OCI-LY7 (cell line): Measurements from ENCODE around the gene TMEM8B. TPM values are rescaled to one million over a fixed set of nuclear protein-coding genes. Genes with fewer than 3 reads are reported as not detected.
A peak's percentile ranks its signal among the peaks of the same experiment; 100 is the strongest.

ENCODE experiments used
- BruUV-seq: library from RNA; stranded (reverse); fragments of 400-500 nt; replicated peaks from 2 replicates; lab custom pipeline; 2021; lab: Mats Ljungman, UMichigan
- CTCF ChIA-PET: fragments of 300-600 bp; sonication (Branson Sonifier 250); formaldehyde crosslinking; loops from one replicate; lab custom pipeline; 2022; ENCODE audit warnings: antibody characterized with exemption; ENCODE audit not compliant: unreplicated experiment; lab: Charles Lee
- POLR2A ChIA-PET: fragments of 300-600 bp; sonication (Branson Sonifier 250); formaldehyde crosslinking; loops from one replicate; lab custom pipeline; 2022; ENCODE audit warnings: antibody characterized with exemption; lab: Charles Lee
- DNase-seq: peaks from one replicate; pipeline ENCODE4 v3.0.0-alpha.2; 2015; ENCODE audit warnings: low spot score
- H2AFZ ChIP-seq: fragments of 200-600 bp; sonication (generic), shearing (Covaris generic); 2 replicates; pipeline ENCODE4 v1.6.1; 2014; ENCODE audit warnings: mild to moderate bottlenecking, antibody characterized with exemption, low read length, moderate library complexity
- H3K27ac ChIP-seq: fragments of 200-600 bp; sonication (generic); 2 replicates; pipeline ENCODE4 v1.5.1; 2014; ENCODE audit warnings: mixed run types, low read depth, mild to moderate bottlenecking, moderate library complexity, low read length, inconsistent platforms; ENCODE audit not compliant: poor library complexity, severe bottlenecking
- H3K36me3 ChIP-seq: fragments of 200-600 bp; sonication (generic); 2 replicates; pipeline ENCODE4 v1.6.1; 2014; ENCODE audit warnings: mild to moderate bottlenecking, antibody characterized with exemption, low read length, moderate library complexity, mixed read lengths; ENCODE audit not compliant: insufficient read depth
- H3K4me1 ChIP-seq: fragments of 200-600 bp; sonication (generic); 2 replicates; pipeline ENCODE4 v1.5.1; 2014; ENCODE audit warnings: mild to moderate bottlenecking, low read length; ENCODE audit not compliant: insufficient read depth, poor library complexity, severe bottlenecking
- H3K4me2 ChIP-seq: fragments of 200-600 bp; sonication (generic); 2 replicates; pipeline ENCODE4 v1.6.1; 2014; ENCODE audit warnings: mild to moderate bottlenecking, low read length
- H3K4me3 ChIP-seq: fragments of 200-600 bp; sonication (generic); 2 replicates; pipeline ENCODE4 v1.5.1; 2014; ENCODE audit warnings: mild to moderate bottlenecking, low read depth, low read length; ENCODE audit not compliant: poor library complexity, severe bottlenecking
- H3K79me2 ChIP-seq: fragments of 200-600 bp; sonication (generic); 2 replicates; pipeline ENCODE4 v1.6.1; 2016; ENCODE audit warnings: low read depth, mild to moderate bottlenecking, low read length, moderate library complexity, mixed read lengths; ENCODE audit not compliant: insufficient read depth
- H3K9me2 ChIP-seq: fragments of 200-600 bp; sonication (generic); 2 replicates; pipeline ENCODE4 v1.6.1; 2016; ENCODE audit warnings: mild to moderate bottlenecking, low read length, mixed read lengths; ENCODE audit not compliant: insufficient read depth
- H3K9me3 ChIP-seq: fragments of 200-600 bp; sonication (generic); 2 replicates; pipeline ENCODE4 v1.6.1; 2014; ENCODE audit warnings: mild to moderate bottlenecking, mixed run types, low read length, mixed read lengths
- H4K20me1 ChIP-seq: fragments of 200-600 bp; sonication (generic); 2 replicates; pipeline ENCODE4 v1.6.1; 2014; ENCODE audit warnings: mild to moderate bottlenecking, antibody characterized with exemption, low read length, moderate library complexity, mixed read lengths; ENCODE audit not compliant: insufficient read depth
- EZH2phosphoT487 ChIP-seq: fragments of 200-600 bp; sonication (generic); IDR thresholded peaks from 2 replicates; pipeline ENCODE4 v1.6.1; 2018; ENCODE audit warnings: low read depth, borderline replicate concordance, mild to moderate bottlenecking, mixed run types, antibody characterized with exemption, low read length, moderate library complexity, mixed read lengths
- intact Hi-C: fragments of 100-400 bp; cut with micrococcal nuclease; formaldehyde crosslinking; loops from one replicate; pipeline ENCODE4 v1.10.0; 2022; ENCODE audit not compliant: unreplicated experiment
- total RNA-seq, 2 experiments: library from RNA; depleted of rRNA in 1 of 2; stranded (reverse); fragments of >200 nt in 1 of 2; shearing (Covaris generic) in 1 of 2; gene quantifications; 2 replicates each; pipeline ENCODE4 v1.2.3, GENCODE V29; 2014 to 2022
- TF ChIP-seq, protein P1 (sequence below): fragments of 200-600 bp; sonication (generic); conservative IDR thresholded peaks from 2 replicates; pipeline ENCODE4 v1.5.1; 2014; ENCODE audit warnings: mild to moderate bottlenecking, antibody characterized with exemption, low read length, moderate library complexity, mixed read lengths

TMEM8B gene
- total RNA-seq, 2 experiments from 2014 or later, result 3.1 to 15.7 TPM

DNA sequence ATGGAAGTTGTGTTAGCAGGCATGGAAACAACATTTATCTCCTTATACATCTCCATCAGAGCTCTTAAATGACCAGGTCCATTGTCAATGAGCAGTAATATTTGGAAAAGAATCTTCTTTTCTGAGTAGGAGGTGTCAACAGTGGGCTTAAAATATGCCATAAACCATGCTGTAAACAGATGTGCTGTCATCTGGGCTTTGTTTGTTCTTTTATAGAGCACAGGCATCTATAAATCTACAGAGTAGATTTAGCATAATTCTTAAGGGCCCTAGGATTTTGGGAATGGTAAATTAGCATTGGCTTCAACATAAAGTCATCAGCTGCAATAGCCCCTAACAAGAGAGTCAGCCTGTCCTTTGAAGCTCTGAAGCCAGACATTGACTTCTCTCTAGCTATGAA lies 69.3 kb downstream of the TMEM8B start:
- BruUV-seq, result no TSS peak
- Histone ChIP-seq H3K4me1 (peaks cover 38% of the 10 kb centered on the region), H3K36me3 (no peaks in the 10 kb centered on the region), H3K4me3 (no peak overlapping the region), H3K9me3 (no peaks in the 10 kb centered on the region), H4K20me1 (no peaks in the 10 kb centered on the region), H2AFZ (peak overlapping the region; percentile 60; the same call in 1 of the 2 replicates), H3K9me2 (no peaks in the 10 kb centered on the region), H3K79me2 (no peaks in the 10 kb centered on the region), H3K27ac (peak overlapping the region; percentile 64), H3K4me2 (peak overlapping the region; percentile 52)
- ChIA-PET POLR2A (interaction anchor here (0.7 to 0.9 kb wide), 2 partner anchors 53 to 131 kb away, joined by 3 read pairs; no protein-coding TSS in a partner anchor), CTCF (no interaction called here)
- DNase-seq, result no peak
- TF ChIP-seq, protein P1, sequence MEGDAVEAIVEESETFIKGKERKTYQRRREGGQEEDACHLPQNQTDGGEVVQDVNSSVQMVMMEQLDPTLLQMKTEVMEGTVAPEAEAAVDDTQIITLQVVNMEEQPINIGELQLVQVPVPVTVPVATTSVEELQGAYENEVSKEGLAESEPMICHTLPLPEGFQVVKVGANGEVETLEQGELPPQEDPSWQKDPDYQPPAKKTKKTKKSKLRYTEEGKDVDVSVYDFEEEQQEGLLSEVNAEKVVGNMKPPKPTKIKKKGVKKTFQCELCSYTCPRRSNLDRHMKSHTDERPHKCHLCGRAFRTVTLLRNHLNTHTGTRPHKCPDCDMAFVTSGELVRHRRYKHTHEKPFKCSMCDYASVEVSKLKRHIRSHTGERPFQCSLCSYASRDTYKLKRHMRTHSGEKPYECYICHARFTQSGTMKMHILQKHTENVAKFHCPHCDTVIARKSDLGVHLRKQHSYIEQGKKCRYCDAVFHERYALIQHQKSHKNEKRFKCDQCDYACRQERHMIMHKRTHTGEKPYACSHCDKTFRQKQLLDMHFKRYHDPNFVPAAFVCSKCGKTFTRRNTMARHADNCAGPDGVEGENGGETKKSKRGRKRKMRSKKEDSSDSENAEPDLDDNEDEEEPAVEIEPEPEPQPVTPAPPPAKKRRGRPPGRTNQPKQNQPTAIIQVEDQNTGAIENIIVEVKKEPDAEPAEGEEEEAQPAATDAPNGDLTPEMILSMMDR, result no peak
- TF ChIP-seq EZH2phosphoT487, result no peak
- intact Hi-C loops, result no loop called here

DNA sequence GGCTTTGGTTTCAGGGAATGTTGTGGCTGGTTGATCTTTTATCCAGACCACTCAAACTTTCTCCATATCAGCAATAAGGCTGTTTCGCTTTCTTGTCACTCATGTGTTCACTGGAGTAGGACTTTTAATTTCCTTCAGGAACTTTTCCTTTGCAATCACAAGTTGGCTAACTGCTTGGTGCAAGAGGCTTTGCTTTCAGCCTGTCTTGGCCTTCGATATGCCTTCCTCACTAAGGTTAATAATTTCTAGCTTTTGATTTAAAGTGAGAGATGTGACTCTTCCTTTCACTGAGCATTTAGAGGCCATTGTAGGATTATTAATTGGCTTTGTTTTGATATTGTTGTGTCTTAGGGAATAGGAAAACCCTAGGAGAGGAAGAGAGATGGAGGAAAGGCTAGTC lies 70.0 kb downstream of the TMEM8B start:
- TF ChIP-seq, protein P1, result no peak
- no peak for TF ChIP-seq EZH2phosphoT487
- Histone ChIP-seq H3K9me3 (no peaks in the 10 kb centered on the region), H3K4me1 (peaks cover 38% of the 10 kb centered on the region), H3K79me2 (no peaks in the 10 kb centered on the region), H3K36me3 (no peaks in the 10 kb centered on the region), H3K9me2 (no peaks in the 10 kb centered on the region), H2AFZ (peak overlapping the region; percentile 60; the same call in 1 of the 2 replicates), H4K20me1 (no peaks in the 10 kb centered on the region), H3K4me2 (no peak overlapping the region; the same call in 1 of the 2 replicates), H3K4me3 (no peak overlapping the region), H3K27ac (peak overlapping the region; percentile 64)
- intact Hi-C loops, result no loop called here
- DNase-seq, result no peak
- no TSS peak for BruUV-seq
- POLR2A ChIA-PET, result no interaction called here
- CTCF ChIA-PET, result no interaction called here

DNA sequence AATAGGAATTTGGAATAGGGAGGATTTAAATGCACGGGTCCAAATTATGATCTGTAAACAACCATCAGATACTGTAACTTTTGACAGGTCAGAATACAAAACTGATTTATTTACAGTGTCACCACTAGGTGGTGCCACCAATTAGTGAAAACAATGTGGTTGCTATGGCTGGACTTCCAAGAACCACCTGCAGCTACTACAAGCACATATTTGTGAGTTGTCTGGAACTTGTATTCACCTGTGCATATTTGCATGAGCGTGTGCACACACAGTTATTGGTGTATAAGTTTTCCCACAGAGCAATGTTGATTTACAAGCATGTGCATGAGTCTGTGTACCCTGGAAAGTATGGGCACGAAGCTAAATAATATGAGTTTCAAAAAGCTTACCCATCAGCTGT lies 74.0 kb downstream of the TMEM8B start:
- Histone ChIP-seq H4K20me1 (no peaks in the 10 kb centered on the region), H3K79me2 (no peaks in the 10 kb centered on the region), H3K9me2 (no peaks in the 10 kb centered on the region), H3K27ac (no peak overlapping the region), H3K4me2 (no peak overlapping the region), H3K4me3 (no peak overlapping the region), H3K4me1 (peaks cover 22% of the 10 kb centered on the region), H2AFZ (no peak overlapping the region), H3K36me3 (no peaks in the 10 kb centered on the region), H3K9me3 (no peaks in the 10 kb centered on the region)
- CTCF ChIA-PET, result no interaction called here
- peak; percentile 76 for DNase-seq
- POLR2A ChIA-PET, result interaction anchor here (1.2 kb wide), 1 partner anchor 42 kb away, joined by 3 read pairs; no protein-coding TSS in a partner anchor
- TF ChIP-seq, protein P1, result peak; percentile 94
- TF ChIP-seq EZH2phosphoT487, result no peak
- intact Hi-C loops, result loop anchor here (1.0 kb wide), 2 partner anchors 42 to 120 kb away; no protein-coding TSS in a partner anchor
- no TSS peak for BruUV-seq
